GM18873 (cell line): Measurements from ENCODE around the gene SEMA5B.

Experiments used
- ATAC-seq: cut with Tn5 transposase; IDR thresholded peaks from one replicate; pipeline ENCODE4 v1.9.1; 2021; ENCODE audit warnings: mild to moderate bottlenecking, moderate library complexity, moderate number of reproducible peaks; ENCODE audit not compliant: unreplicated experiment, low FRiP score

The SEMA5B gene

DNA sequence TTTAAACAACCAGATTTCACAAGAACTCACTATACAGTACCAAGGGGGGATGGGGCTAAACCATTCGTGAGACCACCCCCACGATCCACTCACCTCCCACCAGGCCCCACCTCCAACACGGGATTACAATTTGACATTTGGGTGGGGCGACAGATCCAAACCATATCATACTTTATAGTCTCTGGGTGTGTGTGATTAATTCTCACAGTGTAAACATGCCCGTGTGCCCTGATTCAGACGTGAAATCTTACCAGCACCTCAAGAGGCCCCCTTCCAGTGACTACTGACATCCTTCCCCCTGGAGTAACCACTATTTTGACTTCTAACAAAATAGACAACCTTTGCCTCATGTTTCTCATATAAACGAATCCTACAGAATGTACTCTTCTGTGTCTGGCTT lies 34.3 kb upstream of the SEMA5B start:
- ATAC-seq = no peak

DNA sequence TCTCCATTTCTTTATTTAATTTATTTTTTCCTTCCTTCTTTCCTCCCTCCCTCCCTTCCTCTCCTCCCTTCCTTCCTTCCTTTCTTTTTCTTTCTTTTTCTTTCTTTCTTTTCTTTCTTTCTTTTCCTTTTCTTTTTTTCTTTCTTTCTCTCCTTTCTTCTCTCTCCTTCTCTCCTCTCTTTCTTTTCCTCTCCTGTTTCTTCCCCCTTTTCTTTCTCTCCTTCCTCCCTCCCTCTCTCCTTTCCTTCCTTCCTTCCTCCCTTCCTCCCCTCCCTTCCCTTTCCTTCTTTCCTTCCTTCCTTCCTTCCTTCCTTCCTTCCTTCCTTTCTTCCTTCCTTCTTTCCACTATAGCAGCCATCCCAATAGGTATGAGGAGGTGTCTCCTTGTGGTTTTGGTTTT lies 32.5 kb upstream of the SEMA5B start:
- ATAC-seq = no peak

DNA sequence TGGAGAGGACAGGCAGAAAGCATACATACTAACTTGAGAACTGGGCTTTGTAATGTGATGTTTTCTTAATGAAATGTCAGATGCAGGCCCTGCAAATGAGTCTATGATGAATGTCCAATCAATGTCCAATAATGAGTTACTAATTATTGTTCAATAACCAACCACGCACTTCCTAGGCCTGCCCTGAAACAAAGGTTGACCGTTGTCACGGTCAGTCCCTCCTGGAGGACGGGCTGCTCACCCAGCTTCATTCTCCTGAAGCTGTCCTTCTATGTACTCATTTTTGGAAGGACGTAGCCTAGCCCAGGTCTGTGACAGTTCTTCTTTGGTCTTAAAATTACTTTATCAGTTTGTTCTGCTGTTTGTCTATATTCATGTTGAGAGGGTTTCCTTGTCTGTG lies 30.9 kb upstream of the SEMA5B start:
- no peak for ATAC-seq

DNA sequence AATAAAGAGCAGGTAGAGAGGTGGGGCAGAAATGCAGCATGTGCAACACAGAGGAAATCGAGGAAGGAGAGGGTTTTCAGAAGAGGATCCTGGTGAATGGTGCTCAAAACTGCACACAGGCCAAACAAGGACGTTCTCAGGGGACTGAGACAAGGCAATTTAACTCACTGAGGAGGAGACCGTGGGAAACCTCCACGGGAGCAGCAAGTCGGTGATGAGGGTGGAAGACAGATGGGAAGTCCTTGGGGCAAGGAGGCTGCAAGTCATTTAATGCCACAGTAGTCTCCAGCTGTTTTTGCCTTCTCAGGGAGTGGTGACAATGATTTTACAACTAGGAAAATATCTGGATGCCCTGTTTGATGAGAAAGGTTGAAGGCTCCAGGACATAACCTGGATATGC lies 27.8 kb upstream of the SEMA5B start:
- no peak for ATAC-seq

DNA sequence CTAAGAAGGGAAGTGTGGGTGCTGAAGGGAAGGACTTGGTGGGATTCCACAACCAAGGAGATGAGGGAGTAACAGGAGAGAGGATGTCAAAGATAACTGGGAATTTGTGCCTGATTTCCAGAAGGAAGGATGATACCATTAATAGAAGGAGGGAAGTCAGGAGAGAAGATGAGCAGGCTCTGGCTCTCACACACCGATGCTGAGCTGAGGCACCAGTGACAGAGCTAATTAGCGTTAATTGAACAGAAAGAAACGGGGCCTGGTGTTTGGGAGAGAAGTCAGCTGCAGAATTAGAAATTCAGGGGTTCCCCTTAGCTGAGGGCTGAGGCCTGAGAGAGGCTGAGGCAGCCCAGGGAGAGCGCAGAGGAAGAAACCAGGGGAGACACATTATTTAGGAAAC lies 27.4 kb upstream of the SEMA5B start:
- ATAC-seq = no peak

DNA sequence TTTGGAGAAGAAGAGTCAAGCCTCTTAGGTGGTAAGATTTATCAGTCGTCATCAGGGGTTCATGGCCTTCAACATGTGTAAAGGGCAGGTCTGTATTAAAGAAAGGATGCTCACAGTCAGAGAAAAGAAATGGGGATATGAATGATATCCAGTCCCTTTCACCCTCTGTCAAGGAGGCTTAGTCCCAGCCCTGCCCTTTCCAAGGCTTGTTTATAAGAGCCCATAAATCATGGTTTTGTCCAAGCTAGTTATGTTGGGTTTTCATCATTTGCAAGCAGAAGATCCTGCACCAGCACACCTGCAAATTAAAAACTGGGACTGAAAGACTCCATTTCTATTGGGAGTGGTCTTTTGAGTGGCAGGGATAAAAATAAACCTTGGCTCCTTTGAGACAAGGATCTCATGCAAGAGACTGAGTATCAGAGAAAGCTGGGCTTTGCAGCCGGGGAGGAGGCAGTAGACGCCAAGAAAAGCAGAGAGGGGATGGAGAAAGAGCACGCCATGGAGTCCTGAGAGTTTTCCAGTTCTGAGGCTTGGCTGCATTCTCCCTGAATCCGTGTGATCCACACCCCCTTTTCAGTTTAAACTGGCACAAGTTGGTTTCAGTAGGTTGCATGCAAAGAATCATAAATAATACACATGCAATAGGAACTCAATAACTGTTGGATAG lies 26.7 kb upstream of the SEMA5B start:
- ATAC-seq = no peak

DNA sequence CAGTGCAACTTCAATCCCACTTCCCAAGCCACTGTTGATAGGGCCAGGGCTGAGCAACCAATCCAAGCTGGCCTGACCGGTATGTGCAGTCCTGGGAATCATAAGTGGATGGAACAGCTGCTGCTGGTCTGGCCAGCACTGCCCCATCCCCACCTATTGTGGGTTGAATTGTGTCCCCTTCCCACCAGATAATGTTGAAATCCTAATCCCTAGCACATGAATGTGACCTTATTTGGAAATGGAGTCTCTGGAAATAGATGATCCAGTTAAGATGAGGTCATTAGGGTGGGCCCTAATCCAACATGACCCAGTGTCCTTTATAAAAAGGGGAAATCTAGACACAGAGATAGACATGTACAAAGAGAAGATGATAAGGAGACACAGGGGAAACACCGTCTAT lies 25.5 kb upstream of the SEMA5B start:
- ATAC-seq = no peak

DNA sequence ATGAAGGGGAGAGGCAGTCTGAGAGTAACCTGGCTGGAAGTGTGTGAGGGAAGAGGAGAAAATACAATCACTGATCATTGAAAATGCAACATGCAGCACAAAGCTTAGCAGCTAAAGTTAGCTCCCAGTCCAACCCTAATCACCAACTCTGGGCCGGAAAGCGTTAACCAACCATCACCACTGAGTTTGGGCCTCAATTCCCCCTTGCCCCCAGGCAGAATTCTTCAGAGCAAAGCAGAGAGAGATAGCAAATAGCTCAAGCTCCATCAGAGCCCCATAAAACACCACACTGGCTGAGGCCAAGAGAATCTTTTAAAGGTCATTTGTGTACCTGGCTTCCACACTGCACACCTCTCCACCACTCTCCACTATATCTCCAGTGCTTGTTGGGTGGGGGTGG lies 23.1 kb upstream of the SEMA5B start:
- no peak for ATAC-seq

DNA sequence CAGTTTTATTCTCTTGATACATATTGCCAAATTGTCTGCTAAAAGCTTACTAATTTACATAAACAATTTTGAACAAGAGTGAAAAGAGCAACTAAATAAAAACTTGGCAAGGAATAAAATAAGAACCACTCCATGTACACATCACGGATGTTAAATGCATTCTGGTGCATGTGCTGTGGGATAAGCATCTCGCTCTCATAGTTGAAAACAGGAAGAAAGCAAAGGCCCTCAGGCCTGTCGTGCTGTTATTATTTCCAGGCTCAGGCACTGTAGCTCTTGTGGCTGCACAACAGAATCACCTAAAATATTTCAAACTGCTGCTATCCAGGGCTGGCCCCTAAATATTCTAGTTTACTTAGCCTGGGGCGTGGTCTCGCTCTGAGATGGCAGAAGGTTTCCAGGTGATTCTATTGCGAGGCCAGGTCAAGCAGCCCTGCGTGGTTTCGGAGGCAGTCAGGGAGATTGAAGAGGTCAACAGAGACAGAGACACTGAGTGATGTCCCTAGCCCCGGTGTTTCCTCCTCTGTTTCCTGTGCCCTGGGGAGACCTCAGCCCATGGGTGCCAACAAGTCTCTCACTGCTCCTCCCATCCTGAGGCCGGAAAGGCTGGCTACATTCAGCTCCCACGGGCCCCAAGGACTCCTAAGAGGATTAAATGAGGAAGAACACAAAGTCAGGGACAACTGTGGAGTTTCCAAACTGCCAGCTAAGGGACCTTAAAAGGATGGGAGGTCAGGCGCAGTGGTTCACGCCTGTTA lies 21.1 kb upstream of the SEMA5B start:
- no peak for ATAC-seq

DNA sequence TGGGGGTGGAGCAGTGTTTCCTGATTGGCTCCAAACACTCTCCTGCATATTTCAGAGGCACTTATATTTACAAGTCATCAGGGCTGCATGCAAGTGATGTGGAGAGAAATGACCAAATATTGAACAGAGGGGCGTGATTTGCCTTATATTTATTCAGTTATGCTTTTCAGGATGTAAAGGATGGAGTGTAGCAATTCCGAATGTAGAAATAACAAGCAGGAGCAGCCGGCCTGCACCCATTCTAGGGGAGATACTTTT lies 19.4 kb upstream of the SEMA5B start:
- no peak for ATAC-seq

DNA sequence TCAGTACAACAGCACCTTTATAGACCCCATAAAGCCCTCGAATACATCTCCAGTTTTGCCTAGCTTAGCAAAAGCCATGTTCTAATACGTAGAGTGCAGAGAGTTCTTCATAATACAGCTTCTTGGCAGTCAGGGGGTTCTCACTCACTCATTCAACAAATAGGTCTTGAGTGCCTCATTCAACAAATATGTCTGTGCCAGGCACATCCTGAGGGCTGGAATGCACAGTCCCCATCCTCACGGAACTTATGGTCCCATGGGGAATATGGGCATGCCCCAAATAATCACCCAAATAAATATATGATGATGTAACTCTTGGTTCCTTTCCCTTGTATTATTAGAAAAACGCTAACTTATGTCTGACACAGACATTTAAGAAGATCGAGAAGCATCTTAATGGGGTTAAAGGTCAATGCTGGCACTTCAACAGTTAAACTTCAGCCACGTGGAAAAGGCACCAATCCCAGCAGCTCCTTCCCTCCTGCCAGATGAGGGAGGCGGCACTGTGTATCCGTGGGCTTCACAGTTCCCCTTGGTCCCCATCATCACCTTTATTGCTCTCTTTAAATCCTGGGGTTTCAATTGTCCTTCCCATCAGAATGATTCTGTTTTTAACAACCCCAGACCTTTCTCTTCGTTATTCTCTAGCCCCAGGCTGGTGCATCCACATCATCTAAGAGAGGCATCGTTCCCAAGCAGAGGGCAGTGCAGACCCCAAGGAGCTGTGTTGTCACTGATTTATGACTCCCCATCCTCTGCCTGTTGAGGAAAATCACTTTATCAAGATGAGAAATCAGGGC lies 18.9 kb upstream of the SEMA5B start:
- ATAC-seq = no peak

DNA sequence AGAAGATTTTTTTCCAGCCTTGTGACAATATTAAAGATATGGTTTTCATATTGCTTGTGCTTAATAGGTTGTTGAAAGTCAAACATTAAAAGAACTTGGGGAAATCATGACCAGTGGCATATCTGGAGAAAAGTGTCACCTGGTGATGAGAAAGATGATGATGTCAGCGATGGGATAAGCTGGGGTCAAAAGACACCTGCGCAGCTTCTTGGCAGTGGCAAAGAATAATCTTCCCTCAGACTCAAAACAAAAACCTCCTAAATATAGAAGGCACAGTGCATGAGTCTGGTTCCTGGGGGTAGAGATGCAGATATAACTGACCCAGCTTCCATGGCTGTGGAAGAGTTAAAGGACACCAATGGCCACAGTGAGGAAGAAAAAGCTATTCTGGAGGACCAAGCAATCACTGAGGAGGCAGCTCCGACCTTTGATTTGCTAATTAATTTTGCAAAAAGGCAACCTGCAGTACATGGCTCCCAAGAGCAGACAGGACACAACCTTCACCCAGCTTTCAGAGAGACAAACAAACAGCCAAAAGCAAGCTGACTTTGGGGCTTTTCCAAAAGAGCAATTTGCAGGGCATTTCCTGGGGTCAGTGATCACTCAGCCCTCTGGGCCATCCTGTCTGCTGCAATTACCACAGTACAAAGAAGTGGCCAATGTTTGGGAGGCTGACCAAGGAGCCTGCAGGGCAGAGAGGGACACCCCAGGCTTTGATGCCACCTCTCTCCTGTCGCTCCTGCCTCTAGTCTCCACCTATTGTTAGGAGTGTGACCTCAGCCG lies 17.6 kb upstream of the SEMA5B start:
- no peak for ATAC-seq

DNA sequence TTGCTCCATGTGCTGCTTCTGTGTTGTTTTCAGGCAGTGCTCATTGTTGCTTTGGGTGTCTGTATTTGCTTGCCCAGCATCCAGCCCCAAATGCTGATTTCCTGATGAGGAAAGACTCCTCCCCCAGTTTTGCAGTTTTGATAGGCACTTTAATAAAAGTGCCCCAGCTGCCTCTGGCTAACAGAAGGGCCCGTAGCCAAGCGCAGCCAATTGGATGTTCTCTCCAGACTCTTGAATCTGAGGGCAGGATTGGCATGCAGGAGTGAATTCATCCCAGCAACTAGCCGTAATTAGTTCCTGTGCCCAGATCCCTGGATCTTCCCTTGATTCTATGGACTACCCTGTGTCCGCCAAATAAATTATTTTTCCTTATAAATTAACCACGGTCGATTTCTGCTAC lies 14.8 kb upstream of the SEMA5B start:
- no peak for ATAC-seq

DNA sequence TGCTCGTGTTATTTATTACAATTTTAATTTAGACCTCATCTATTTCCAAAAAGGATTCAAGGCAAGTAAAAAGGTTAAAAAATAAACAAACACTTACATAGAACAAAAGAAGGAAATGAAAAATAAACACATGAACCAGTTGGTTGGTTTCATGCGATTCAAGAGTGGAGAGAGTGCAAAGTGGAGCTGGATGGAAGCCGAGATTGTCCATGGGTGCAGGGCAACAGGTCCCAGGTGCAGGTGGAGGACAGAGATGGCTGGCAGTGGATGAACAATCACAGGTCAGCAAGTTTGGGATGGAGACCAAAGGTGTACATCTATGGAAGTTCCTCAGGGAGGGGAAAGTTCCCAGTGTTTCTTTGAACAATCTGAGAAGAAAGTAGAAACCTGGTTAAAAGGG lies 11.6 kb upstream of the SEMA5B start:
- ATAC-seq = no peak

DNA sequence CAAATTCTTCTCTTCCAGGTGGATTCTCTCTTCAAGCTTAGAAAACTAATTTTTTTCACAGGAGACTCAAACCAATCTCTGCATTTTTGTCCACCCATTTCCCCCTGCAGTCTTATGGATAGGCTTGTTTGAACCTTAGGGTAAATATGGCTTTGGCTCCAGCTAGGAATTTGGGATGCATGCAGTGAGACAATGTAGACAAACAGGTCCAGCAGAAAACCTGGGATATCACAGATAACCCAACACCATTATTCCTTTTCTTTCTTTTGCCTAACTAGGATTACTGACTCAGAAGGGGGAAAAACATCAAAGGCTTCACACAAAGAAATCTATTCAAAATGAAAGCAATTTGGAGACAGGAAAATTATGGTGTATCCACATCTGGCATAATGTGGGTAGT lies 11.2 kb upstream of the SEMA5B start:
- no peak for ATAC-seq

DNA sequence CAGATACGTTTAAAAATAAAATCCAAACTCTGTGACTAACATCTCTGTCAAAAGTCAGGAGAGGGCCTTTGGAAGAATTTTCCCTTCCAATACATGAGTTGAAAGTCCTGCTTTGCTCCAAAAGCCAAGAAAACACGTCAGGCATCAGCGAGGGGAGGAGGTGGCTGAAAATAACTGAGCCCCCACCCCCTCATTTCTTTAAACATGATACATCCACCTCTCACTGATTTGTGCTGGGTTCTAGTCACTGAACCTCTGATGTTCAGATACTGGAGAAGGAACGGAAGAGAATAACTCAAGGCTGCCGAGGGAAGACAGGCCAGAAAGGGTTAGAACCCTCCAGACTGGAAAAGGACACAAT lies 9.4 kb upstream of the SEMA5B start:
- no peak for ATAC-seq

DNA sequence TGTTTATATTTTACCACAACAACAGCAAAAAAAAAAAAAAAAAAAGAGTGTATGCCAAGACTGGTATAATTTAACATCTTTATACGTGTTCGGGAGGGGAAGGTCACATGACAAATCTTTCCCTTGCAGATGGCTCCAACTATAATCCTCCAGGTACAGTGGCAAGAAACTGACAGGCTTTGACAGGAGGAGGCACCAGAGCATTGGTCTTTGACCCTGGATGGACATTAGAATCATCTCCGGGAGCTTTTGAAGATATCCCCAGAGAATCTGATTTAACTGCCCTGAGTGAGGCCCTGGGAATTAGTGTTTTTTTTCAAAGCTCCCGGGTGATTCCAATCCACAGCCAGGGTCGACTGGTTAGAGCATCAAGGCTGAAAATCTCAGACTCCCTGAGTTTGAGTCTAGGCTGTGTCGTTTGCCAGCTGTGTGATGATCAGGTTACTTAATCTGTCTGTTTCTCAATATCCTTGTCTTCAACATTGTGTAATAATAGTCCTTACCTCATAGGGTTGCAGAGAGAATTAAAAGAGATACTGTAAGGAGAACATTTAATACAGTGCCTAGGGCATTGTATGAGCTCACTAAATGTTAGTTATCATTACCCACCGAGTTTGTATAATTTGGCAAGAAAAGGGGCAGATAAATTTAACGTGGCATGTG lies 8.9 kb upstream of the SEMA5B start:
- no peak for ATAC-seq

DNA sequence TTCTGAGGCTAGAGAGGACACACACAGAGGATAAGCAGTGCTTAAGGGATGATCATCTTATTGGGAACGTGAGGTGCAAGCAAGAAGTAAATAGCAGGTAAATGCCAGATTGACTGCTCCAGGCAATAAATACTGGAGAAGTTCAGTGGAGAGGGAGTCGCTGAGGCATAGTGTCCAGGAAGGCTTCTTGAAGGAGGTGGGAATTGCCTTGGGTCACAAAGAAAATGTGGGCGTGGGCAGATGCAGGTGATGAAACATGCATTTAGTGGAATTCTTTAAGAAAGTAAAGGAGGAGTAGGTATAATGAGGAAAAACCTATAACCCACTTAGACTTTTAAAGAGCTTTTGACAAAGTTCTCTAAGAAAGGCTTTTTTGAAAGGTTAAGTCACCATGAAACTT lies 7.4 kb upstream of the SEMA5B start:
- ATAC-seq = no peak

DNA sequence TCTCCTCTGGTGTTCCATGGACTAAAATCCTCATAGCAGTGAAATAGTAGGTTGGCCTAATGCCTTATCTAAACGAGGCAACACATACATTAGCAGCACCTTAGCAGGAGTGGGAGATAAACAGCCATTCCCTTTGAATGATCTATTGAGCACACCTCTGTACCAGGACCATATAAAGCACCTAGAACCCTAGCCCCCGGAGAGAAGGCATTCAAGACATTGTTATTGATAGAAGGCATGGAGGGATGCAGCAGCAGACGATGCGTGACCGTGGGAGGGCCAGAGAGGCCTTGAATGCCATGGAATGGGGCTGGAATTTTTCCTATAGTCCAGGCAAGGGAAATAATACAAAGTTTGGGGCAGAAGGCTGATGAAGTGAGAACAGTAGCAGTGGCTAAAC lies 6.6 kb upstream of the SEMA5B start:
- no peak for ATAC-seq

DNA sequence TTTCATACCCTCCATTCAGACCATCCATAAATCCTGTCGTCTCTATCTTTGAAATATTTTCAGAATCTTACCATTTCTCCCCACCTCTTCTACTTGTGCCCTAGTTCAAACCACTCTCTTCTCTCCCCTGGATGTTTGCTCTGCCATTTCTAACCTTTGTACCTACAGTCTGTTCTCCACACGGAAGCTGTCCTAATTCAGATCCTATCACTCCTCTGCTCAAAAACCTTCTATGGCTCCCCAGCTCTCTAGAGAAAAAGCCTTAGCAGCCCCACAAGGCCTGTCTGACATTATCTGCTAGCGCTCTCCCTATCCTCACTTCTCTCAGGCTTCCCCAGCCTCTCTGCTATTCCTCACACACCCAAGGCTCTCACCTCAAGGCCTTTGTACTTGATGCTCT lies 4.5 kb upstream of the SEMA5B start:
- no peak for ATAC-seq

DNA sequence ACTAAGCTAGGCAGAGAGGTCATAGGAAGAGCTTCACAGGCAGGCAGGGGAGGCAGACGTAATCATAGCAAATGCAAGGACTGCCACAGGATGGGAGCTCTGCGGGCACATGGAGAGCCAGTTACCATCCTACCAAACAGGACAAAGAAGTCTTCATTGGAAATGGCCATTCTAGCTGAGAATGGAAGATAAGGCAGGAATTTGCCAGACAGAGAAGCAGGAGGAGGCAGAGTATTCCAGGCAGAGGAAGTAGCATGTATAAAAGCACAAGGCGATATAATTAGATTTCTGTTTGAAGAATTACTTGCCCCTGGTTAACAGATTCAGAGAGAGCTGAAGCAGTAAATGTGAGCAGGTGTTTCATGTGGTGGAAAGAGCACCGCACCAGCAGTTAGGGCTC lies 3.5 kb upstream of the SEMA5B start:
- no peak for ATAC-seq
